Measurements from ENCODE around the gene PLCXD3. TPM values are rescaled to one million over a fixed set of nuclear protein-coding genes. Genes with fewer than 3 reads are reported as not detected.

PLCXD3 gene
- polyA plus RNA-seq, 1 of the 3 experiments (the other 2 are of a cell fraction) = 0.15 TPM

GRCh38 chr5:41312478-41313060, 197.8 kb downstream of the PLCXD3 start:
- CTCF ChIA-PET = interaction anchor here (1.4 kb wide), 1 partner anchor 197 kb away, joined by 3 read pairs; no protein-coding TSS in a partner anchor
- no peak overlapping the region for H3K4me3 ChIP-seq (ENCODE audit: low read depth in 2 of 2, low read length in 1 of 2)
- WGBS (ENCODE audit: low lambda C conversion rate) = 55% methylated on average over 1 of the region's 1 CpG
- H3K27ac ChIP-seq (ENCODE audit: low read depth in 2 of 2, low read length in 1 of 2) = no peak overlapping the region
- H3K9ac ChIP-seq = no peak overlapping the region
- H2AFZ ChIP-seq (ENCODE audit: low read depth) = no peak overlapping the region
- no peaks in the 10 kb centered on the region for H3K27me3 ChIP-seq (ENCODE audit: insufficient read depth)
- no peak for DNase-seq
- no peaks in the 10 kb centered on the region for H3K9me2 ChIP-seq
- H3K4me2 ChIP-seq = no peak overlapping the region
- no peaks in the 10 kb centered on the region for H3F3A ChIP-seq (replicated peaks; ENCODE audit: insufficient read depth)
- no peaks in the 10 kb centered on the region for H3K36me3 ChIP-seq (replicated peaks in 1 of 2; ENCODE audit: control insufficient read depth in 1 of 2, insufficient read depth in 2 of 2, low read length in 1 of 2)
- TF ChIP-seq MEF2A (IDR thresholded peaks at IDR 0.05; ENCODE audit: borderline replicate concordance, low read depth) (no peak), ELF1 (IDR thresholded peaks at IDR 0.05) (no peak), MXI1 (IDR thresholded peaks at IDR 0.05; ENCODE audit: low read depth, low read length) (no peak), NFIC (IDR thresholded peaks at IDR 0.05; ENCODE audit: borderline replicate concordance) (no peak), FOXJ3 (CRISPR knock-in tag; IDR thresholded peaks at IDR 0.05) (no peak), CTCF (IDR thresholded peaks at IDR 0.05) (no peak), EZH2phosphoT487 (IDR thresholded peaks at IDR 0.05; ENCODE audit: borderline replicate concordance, low read depth) (no peak), FOXM1 (IDR thresholded peaks at IDR 0.05; ENCODE audit: low read depth) (no peak), GABPA (IDR thresholded peaks at IDR 0.05; ENCODE audit: low read depth) (no peak), FOSL2 (IDR thresholded peaks at IDR 0.05; ENCODE audit: borderline replicate concordance, low read depth) (no peak), SMC3 (IDR thresholded peaks at IDR 0.05; ENCODE audit: low read depth, low read length) (no peak), SIN3A (IDR thresholded peaks at IDR 0.05; ENCODE audit: borderline replicate concordance, low read depth, low read length) (no peak), JUND (IDR thresholded peaks at IDR 0.05) (no peak), EP300 (IDR thresholded peaks at IDR 0.05; ENCODE audit: borderline replicate concordance in 1 of 2, low read depth in 1 of 2, low read length in 1 of 2) (no peak), USF2 (IDR thresholded peaks at IDR 0.05; ENCODE audit: borderline replicate concordance, low read depth, low read length) (no peak), CHD2 (IDR thresholded peaks at IDR 0.05; ENCODE audit: low read length, partially characterized antibody) (no peak), TEAD4 (IDR thresholded peaks at IDR 0.05; ENCODE audit: borderline replicate concordance, insufficient read depth) (no peak), RCOR1 (IDR thresholded peaks at IDR 0.05; ENCODE audit: low read length) (no peak), YY1 (IDR thresholded peaks at IDR 0.05; ENCODE audit: low read depth) (no peak), POLR2AphosphoS5 (IDR thresholded peaks at IDR 0.05; ENCODE audit: low read depth, low read length) (no peak)
- peaks cover 0 to 3% of the 10 kb centered on the region in 2 experiments; a peak in 3 of 4 replicates for H3K4me1 ChIP-seq (ENCODE audit: control insufficient read depth in 1 of 2, insufficient read depth in 2 of 2, low read depth in 1 of 2, low read length in 1 of 2)
- no peaks in the 10 kb centered on the region for H3K9me3 ChIP-seq
- H3K79me2 ChIP-seq (ENCODE audit: insufficient read depth) = no peaks in the 10 kb centered on the region
- no peaks in the 10 kb centered on the region for H4K20me1 ChIP-seq (ENCODE audit: insufficient read depth)
- POLR2A ChIA-PET = no interaction called here

All from SK-N-SH (cell line).